ENCODE data around the gene GRAMD1A.
A peak's percentile ranks its signal among the peaks of the same experiment; 100 is the strongest.
"Not testable (repeated sequence)": the region's sequence is repeated elsewhere in the genome, so short reads cannot be mapped to it uniquely, and the experiment has no call there.

Gene GRAMD1A

DNA sequence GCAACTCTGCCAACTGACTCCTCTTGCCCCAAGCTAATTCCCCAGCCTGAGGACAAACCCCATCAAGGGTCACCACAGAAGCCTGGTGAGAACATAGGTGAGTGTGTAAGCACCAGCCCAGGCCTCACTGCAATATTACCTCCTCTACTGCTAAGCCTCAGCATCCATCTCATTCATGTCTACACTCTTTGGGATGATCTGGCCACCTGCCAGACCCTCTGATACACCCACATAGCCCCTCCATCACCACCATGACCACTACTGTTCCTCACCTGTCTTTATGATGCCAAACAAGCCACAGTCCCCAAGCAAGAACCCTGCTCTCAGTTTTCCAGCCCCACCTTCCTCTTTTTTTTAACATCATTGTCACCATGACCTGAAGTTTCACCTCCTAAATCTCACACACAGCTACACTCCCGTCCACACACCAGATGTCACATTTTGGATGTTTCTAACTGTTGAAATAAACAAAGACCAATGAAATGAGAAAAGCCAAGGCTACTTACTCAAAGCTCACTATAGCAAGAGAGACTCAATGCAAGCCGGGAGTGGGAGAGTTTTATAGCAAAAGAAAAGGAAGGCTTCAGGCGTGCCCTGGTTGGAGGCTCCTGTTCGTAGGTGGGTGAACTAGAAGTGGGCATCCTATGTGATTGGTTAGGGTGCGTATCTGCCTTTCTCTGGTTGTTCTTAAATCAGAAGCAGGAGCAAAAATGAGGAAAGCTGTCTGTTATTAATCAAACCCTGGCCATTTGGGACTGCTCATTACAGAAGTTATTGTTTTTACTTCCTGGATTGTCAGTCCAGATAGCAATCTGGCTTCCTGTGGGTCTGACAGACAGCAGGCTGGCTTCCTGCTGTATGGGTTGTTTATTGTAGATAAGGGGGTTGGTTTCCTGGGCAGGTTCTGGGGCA is 38.1 kb upstream of the GRAMD1A start:
- peaks cover 27 to 49% (median 46%) of the 10 kb centered on the region in 4 experiments for H3K36me3 ChIP-seq (ENCODE audit: control insufficient read depth in 4 of 4, insufficient read depth in 4 of 4, low read length in 3 of 4)
- WGBS (ENCODE audit: insufficient coverage) = 20% methylated on average over 3 of the region's 5 CpGs
- peak overlapping the region; percentile 76 to 86 for H3K27ac ChIP-seq (ENCODE audit: insufficient read depth in 1 of 2, low read depth in 1 of 2, low read length in 2 of 2, poor library complexity in 1 of 2, severe bottlenecking in 2 of 2)
- ChIA-PET POLR2A (interaction anchor here (0.5 to 3.5 kb wide), 4 partner anchors 11 to 1263 kb away, joined by 3 to 13 read pairs (median 4); partner anchors contain the start of gene GRAMD1A), CTCF (interaction anchor here (0.8 to 24.8 kb wide), 6 partner anchors 10 to 51 kb away, joined by 3 to 249 read pairs (median 4); no protein-coding TSS in a partner anchor)
- H3K9me3 ChIP-seq (ENCODE audit: control extremely low read depth in 1 of 5, control insufficient read depth in 4 of 5, insufficient read depth in 2 of 5, low read depth in 1 of 5, low read length in 4 of 5) = peaks cover 10 to 55% (median 52%) of the 10 kb centered on the region in 5 experiments
- peak overlapping the region in 6 of 7 experiments; percentile 83 to 94 (median 92) for H3K4me3 ChIP-seq (ENCODE audit: control insufficient read depth in 1 of 7, extremely low read depth in 1 of 7, insufficient read depth in 4 of 7, low read depth in 2 of 7, low read length in 6 of 7)
- H3K27me3 ChIP-seq (replicated peaks in 2 of 5; ENCODE audit: control insufficient read depth in 4 of 5, insufficient read depth in 5 of 5, low read length in 4 of 5) = no peaks in the 10 kb centered on the region
- peak; percentile 94 to 98 (median 96) for DNase-seq
- H3K4me1 ChIP-seq (ENCODE audit: control extremely low read depth in 1 of 4, control insufficient read depth in 4 of 4, insufficient read depth in 4 of 4, low read length in 3 of 4) = peaks cover 4 to 22% (median 18%) of the 10 kb centered on the region in 4 experiments

DNA sequence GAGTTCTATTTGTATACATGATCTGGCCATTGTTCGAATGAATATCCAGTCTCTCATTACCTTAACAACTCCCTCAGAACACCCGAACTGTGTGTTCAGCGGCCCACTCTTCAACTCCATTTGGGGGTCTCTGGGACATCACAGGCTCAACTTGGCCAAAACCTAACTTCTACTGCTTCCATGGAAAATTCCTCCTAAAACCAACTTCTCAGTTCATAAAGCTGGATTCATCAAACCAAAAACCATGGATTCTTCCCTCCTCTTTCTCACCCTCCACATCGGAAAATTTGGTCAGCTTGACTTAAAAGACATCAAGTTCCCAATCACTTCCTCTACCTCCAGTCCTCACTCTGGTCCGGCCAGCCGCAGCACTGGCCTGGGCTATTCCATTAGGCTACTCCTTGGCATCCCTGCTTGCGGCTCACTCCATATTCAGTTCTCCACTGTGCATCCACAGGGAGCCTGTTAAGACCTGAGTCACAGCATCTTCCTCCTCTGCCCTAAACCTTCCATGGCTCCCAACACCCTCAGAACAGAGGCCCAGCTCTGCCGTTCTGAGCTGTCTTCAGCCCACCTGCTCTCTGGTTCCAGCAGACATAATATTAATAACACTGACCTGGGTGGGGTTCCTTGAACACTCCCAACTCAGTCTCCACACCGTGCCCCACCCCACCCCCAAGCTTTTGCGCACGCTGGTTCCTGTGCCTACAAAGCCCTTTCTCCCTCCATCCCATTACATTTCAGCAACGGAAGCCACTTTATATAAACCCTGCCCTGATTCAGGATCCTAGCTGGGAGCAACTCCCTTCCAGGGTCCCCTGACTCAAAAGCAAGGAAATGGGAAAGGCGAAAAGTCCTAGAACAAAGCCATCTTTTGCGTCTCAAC is 37.2 kb upstream of the GRAMD1A start:
- 18% methylated on average over 14 of the region's 14 CpGs for WGBS (ENCODE audit: insufficient coverage)
- ChIA-PET POLR2A (interaction anchor here (0.5 to 3.5 kb wide), 4 partner anchors 10 to 1166 kb away, joined by 3 to 13 read pairs (median 4); partner anchors contain the start of genes GRAMD1A and KCTD15), CTCF (interaction anchor here (1.2 to 24.8 kb wide), 4 partner anchors 10 to 84 kb away, joined by 3 to 249 read pairs (median 7); no protein-coding TSS in a partner anchor)
- DNase-seq = peak in 1 of 3 donors; percentile 36
- H3K36me3 ChIP-seq (ENCODE audit: control insufficient read depth in 4 of 4, insufficient read depth in 4 of 4, low read length in 3 of 4) = peaks cover 19 to 40% (median 37%) of the 10 kb centered on the region in 4 experiments
- H3K27ac ChIP-seq (ENCODE audit: insufficient read depth in 1 of 2, low read depth in 1 of 2, low read length in 2 of 2, poor library complexity in 1 of 2, severe bottlenecking in 2 of 2) = peak overlapping the region; percentile 76 to 86
- peaks cover 3 to 51% (median 48%) of the 10 kb centered on the region in 5 experiments for H3K9me3 ChIP-seq (ENCODE audit: control extremely low read depth in 1 of 5, control insufficient read depth in 4 of 5, insufficient read depth in 2 of 5, low read depth in 1 of 5, low read length in 4 of 5)
- peak overlapping the region; percentile 83 to 94 (median 89) for H3K4me3 ChIP-seq (ENCODE audit: control insufficient read depth in 1 of 7, extremely low read depth in 1 of 7, insufficient read depth in 4 of 7, low read depth in 2 of 7, low read length in 6 of 7)
- H3K4me1 ChIP-seq (ENCODE audit: control extremely low read depth in 1 of 4, control insufficient read depth in 4 of 4, insufficient read depth in 4 of 4, low read length in 3 of 4) = peaks cover 4 to 22% (median 18%) of the 10 kb centered on the region in 4 experiments
- no peaks in the 10 kb centered on the region for H3K27me3 ChIP-seq (replicated peaks in 2 of 5; ENCODE audit: control insufficient read depth in 4 of 5, insufficient read depth in 5 of 5, low read length in 4 of 5)

GRCh38 chr19:34963573-34964406 is 36.3 kb upstream of the GRAMD1A start, which contains the start of gene ZNF792:
ZNF792 (minus strand) TSS chr19:34964229; CDS start chr19:34963662, 567 bp downstream.
- CTCF ChIA-PET = interaction anchor here (1.2 to 24.8 kb wide), 3 partner anchors 9 to 83 kb away, joined by 3 to 249 read pairs (median 10); no protein-coding TSS in a partner anchor
- peaks cover 4 to 22% (median 18%) of the 10 kb centered on the region in 4 experiments for H3K4me1 ChIP-seq (ENCODE audit: control extremely low read depth in 1 of 4, control insufficient read depth in 4 of 4, insufficient read depth in 4 of 4, low read length in 3 of 4)
- H3K27me3 ChIP-seq (replicated peaks in 2 of 5; ENCODE audit: control insufficient read depth in 4 of 5, insufficient read depth in 5 of 5, low read length in 4 of 5) = no peaks in the 10 kb centered on the region
- H3K36me3 ChIP-seq (ENCODE audit: control insufficient read depth in 4 of 4, insufficient read depth in 4 of 4, low read length in 3 of 4) = peaks cover 10 to 32% (median 29%) of the 10 kb centered on the region in 4 experiments
- peak; percentile 30 to 67 (median 54) for DNase-seq
- peak within 1 kb of the TSS; percentile 76 to 86 for H3K27ac ChIP-seq (ENCODE audit: insufficient read depth in 1 of 2, low read depth in 1 of 2, low read length in 2 of 2, poor library complexity in 1 of 2, severe bottlenecking in 2 of 2)
- H3K9me3 ChIP-seq (ENCODE audit: control extremely low read depth in 1 of 5, control insufficient read depth in 4 of 5, insufficient read depth in 2 of 5, low read depth in 1 of 5, low read length in 4 of 5) = peaks cover 0 to 49% (median 45%) of the 10 kb centered on the region in 5 experiments
- H3K4me3 ChIP-seq (ENCODE audit: control insufficient read depth in 1 of 7, extremely low read depth in 1 of 7, insufficient read depth in 4 of 7, low read depth in 2 of 7, low read length in 6 of 7) = peak within 1 kb of the TSS; percentile 83 to 94 (median 89)
- 0% methylated on average over 76 of the region's 78 CpGs for WGBS (ENCODE audit: insufficient coverage)
- POLR2A ChIA-PET = interaction anchor here (0.5 to 3.5 kb wide), 3 partner anchors 11 to 1167 kb away, joined by 3 to 13 read pairs (median 3); partner anchors contain the start of genes GRAMD1A and KCTD15

- peak overlapping the region in 3 of 7 experiments; percentile 89 to 94 (median 94) for H3K4me3 ChIP-seq (ENCODE audit: control insufficient read depth in 1 of 7, extremely low read depth in 1 of 7, insufficient read depth in 4 of 7, low read depth in 2 of 7, low read length in 6 of 7)
- H3K27ac ChIP-seq (ENCODE audit: insufficient read depth in 1 of 2, low read depth in 1 of 2, low read length in 2 of 2, poor library complexity in 1 of 2, severe bottlenecking in 2 of 2) = no peak overlapping the region
- ChIA-PET POLR2A (interaction anchor here (3.5 kb wide), 1 partner anchor 36 kb away, joined by 13 read pairs; the partner anchor contains the start of gene GRAMD1A), CTCF (interaction anchor here (3.1 to 24.8 kb wide), 2 partner anchors 8 to 45 kb away, joined by 10 to 249 read pairs; no protein-coding TSS in a partner anchor)
- DNase-seq = no peak
- peaks cover 2 to 24% (median 20%) of the 10 kb centered on the region in 4 experiments for H3K36me3 ChIP-seq (ENCODE audit: control insufficient read depth in 4 of 4, insufficient read depth in 4 of 4, low read length in 3 of 4)
- no peaks in the 10 kb centered on the region for H3K27me3 ChIP-seq (replicated peaks in 2 of 5; ENCODE audit: control insufficient read depth in 4 of 5, insufficient read depth in 5 of 5, low read length in 4 of 5)
- peaks cover 4 to 22% (median 18%) of the 10 kb centered on the region in 4 experiments for H3K4me1 ChIP-seq (ENCODE audit: control extremely low read depth in 1 of 4, control insufficient read depth in 4 of 4, insufficient read depth in 4 of 4, low read length in 3 of 4)
- H3K9me3 ChIP-seq (ENCODE audit: control extremely low read depth in 1 of 5, control insufficient read depth in 4 of 5, insufficient read depth in 2 of 5, low read depth in 1 of 5, low read length in 4 of 5) = peaks cover 0 to 42% (median 37%) of the 10 kb centered on the region in 5 experiments
- 90% methylated on average over 6 of the region's 6 CpGs for WGBS (ENCODE audit: insufficient coverage)
These were observed 35.5 kb upstream of the GRAMD1A start for GRCh38 chr19:34964598-34964997.

- CTCF ChIA-PET = interaction anchor here (24.8 kb wide), 1 partner anchor 45 kb away, joined by 249 read pairs; no protein-coding TSS in a partner anchor
These were observed 34.6 kb upstream of the GRAMD1A start for GRCh38 chr19:34965505-34965904.

More at GRCh38 chr19:34965505-34965904, 34.6 kb upstream of the GRAMD1A start:
- Histone ChIP-seq H3K9me3 (ENCODE audit: control extremely low read depth in 1 of 5, control insufficient read depth in 4 of 5, insufficient read depth in 2 of 5, low read depth in 1 of 5, low read length in 4 of 5) (peaks cover 0 to 37% (median 28%) of the 10 kb centered on the region in 5 experiments), H3K36me3 (ENCODE audit: control insufficient read depth in 4 of 4, insufficient read depth in 4 of 4, low read length in 3 of 4) (peaks cover 0 to 15% (median 11%) of the 10 kb centered on the region in 4 experiments), H3K4me1 (ENCODE audit: control extremely low read depth in 1 of 4, control insufficient read depth in 4 of 4, insufficient read depth in 4 of 4, low read length in 3 of 4) (peaks cover 4 to 22% (median 18%) of the 10 kb centered on the region in 4 experiments)
- POLR2A ChIA-PET; H3K27me3 ChIP-seq (replicated peaks in 2 of 5; ENCODE audit: control insufficient read depth in 4 of 5, insufficient read depth in 5 of 5, low read length in 4 of 5); H3K27ac ChIP-seq (ENCODE audit: insufficient read depth in 1 of 2, low read depth in 1 of 2, low read length in 2 of 2, poor library complexity in 1 of 2, severe bottlenecking in 2 of 2); H3K4me3 ChIP-seq (ENCODE audit: control insufficient read depth in 1 of 7, extremely low read depth in 1 of 7, insufficient read depth in 4 of 7, low read depth in 2 of 7, low read length in 6 of 7); DNase-seq: not testable (repeated sequence)
- WGBS (ENCODE audit: insufficient coverage) = 97% methylated on average over 4 of the region's 5 CpGs
